ENCODE data around the gene ATP9A. TPM values are rescaled to one million over a fixed set of nuclear protein-coding genes. Genes with fewer than 3 reads are reported as not detected.

Gene ATP9A
- total and polyA plus RNA-seq, 12 donors: 3.4 to 32.1 (median 24.6) TPM

DNA sequence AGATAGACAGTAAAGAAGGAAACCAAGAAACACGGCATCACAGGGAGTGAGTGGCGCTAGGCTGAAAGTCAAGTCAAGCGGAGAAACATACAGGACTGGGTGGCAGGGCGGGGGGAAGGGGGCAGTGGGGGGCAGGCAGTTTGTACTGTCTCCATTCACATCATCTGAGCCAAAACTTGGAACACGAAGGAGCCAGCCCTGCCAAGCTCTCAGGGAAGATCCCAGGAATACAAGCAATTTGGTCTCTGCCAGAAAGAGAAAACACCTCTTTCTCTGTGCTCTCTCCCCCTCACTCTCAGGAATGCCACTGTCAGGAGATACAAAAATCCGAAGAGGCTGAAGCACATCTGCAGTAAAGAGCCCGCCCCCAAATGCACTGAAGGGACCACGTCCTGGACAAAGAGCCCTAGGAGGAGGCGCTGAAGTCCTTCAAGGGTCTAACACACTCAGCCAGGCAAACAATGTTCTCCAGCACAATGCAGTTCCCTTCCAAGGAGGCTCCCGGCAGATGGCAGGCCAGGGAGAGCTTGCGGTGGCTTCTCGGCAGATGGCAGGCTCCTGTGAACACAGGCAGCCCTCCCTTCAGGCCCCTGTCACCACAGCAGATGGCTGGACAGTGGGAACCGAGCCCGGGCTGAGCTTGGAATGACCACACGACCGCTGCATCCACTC, 90.0 kb downstream of the ATP9A start:
- no peaks in the 10 kb centered on the region for H3K4me1 ChIP-seq
- peak in 1 of 9 donors; percentile 8 for TF ChIP-seq CTCF (IDR thresholded peaks at IDR 0.05)
- DNase-seq: peak in 1 of 2 donors; percentile 20
- no peak overlapping the region for H3K4me3 ChIP-seq
- H3K27ac ChIP-seq: no peak overlapping the region
- WGBS, 2 donors: 69 to 74% methylated on average over 16 of the region's 16 CpGs
- intact Hi-C loops (cut with DNase I): no loop called here
- H3K36me3 ChIP-seq: peaks cover 0 to 38% (median 7%) of the 10 kb centered on the region in 9 donors
- H3K27me3 ChIP-seq: no peaks in the 10 kb centered on the region
- H3K9me3 ChIP-seq: no peaks in the 10 kb centered on the region
- peak in 2 of 8 donors; percentile 19 to 42 for ATAC-seq

GRCh38 chr20:51668947-51669346, 99.2 kb downstream of the ATP9A start:
- H3K4me3 ChIP-seq: no peak overlapping the region
- 83 to 85% methylated on average over 7 of the region's 7 CpGs for WGBS, 2 donors
- intact Hi-C loops (cut with DNase I): no loop called here
- peaks cover 0 to 85% (median 12%) of the 10 kb centered on the region in 9 donors for H3K36me3 ChIP-seq
- no peak for DNase-seq
- no peaks in the 10 kb centered on the region for H3K9me3 ChIP-seq
- ATAC-seq: no peak
- H3K27ac ChIP-seq: no peak overlapping the region
- TF ChIP-seq CTCF (IDR thresholded peaks at IDR 0.05): no peak
- H3K4me1 ChIP-seq: no peaks in the 10 kb centered on the region
- no peaks in the 10 kb centered on the region for H3K27me3 ChIP-seq

- Histone ChIP-seq H3K4me3 (no peak overlapping the region), H3K27ac (no peak overlapping the region), H3K36me3 (peaks cover 0 to 82% (median 9%) of the 10 kb centered on the region in 9 donors), H3K27me3 (no peaks in the 10 kb centered on the region), H3K9me3 (no peaks in the 10 kb centered on the region), H3K4me1 (no peaks in the 10 kb centered on the region)
- WGBS, 2 donors: 77 to 84% methylated on average over 6 of the region's 6 CpGs
- intact Hi-C loops (cut with DNase I): no loop called here
- no peak for ATAC-seq
- DNase-seq: no peak
- no peak for TF ChIP-seq CTCF (IDR thresholded peaks at IDR 0.05)
Measured at GRCh38 chr20:51668515-51668914, 99.7 kb downstream of the ATP9A start.

DNA sequence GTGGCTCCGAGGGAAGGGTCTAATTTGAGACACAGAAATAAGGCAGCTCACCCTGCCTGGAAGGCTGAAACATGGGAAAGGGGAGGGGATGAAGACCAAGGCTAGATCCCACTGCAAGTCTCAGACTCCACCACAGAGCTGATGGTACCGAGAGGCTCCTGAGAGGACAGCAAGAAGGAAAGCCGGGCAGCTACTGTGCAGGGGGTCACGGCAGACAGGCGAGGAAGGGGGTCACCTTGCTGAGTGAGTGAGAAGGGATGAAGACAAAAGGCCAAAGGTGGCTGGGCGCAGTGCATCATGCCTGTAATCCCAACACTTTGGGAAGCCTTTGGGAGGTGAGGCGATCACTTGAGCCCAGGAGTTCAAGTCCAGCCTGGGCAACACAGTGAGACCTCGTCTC, 100.7 kb downstream of the ATP9A start:
- no peak for DNase-seq
- no peaks in the 10 kb centered on the region for H3K9me3 ChIP-seq
- no peak overlapping the region for H3K4me3 ChIP-seq
- no peak for TF ChIP-seq CTCF (IDR thresholded peaks at IDR 0.05)
- no peaks in the 10 kb centered on the region for H3K27me3 ChIP-seq
- ATAC-seq: no peak
- H3K36me3 ChIP-seq: peaks cover 0 to 72% (median 0%) of the 10 kb centered on the region in 9 donors
- WGBS, 2 donors: 94 to 97% methylated on average over 8 of the region's 8 CpGs
- no peaks in the 10 kb centered on the region for H3K4me1 ChIP-seq
- no peak overlapping the region for H3K27ac ChIP-seq
- intact Hi-C loops (cut with DNase I): no loop called here
